ENCODE measurements around the gene ARL6. TPM values are rescaled to one million over a fixed set of nuclear protein-coding genes. Genes with fewer than 3 reads are reported as not detected.

The ARL6 gene
- 14.1 and 16.0 TPM in 2 replicates for total RNA-seq

GRCh38 chr3:97764407-97765238 lies at the start of gene ARL6:
Gene ARL6 (plus strand): TSS chr3:97764758. CDS start chr3:97768108, 3,350 bp downstream.

GRCh38 chr3:97821774-97822358 lies 57.3 kb downstream of the ARL6 start, which contains the start of gene CRYBG3:
Gene CRYBG3 (plus strand): TSS chr3:97822011. CDS start chr3:97822207, 196 bp downstream.

Other genes starting within 250 kb of the ARL6 start
- gene CRYBG3, start 57.3 kb downstream of the ARL6 start, total RNA-seq: 28.1 and 31.5 TPM in 2 replicates
- 24.2 and 30.2 TPM in 2 replicates for gene RIOX2, start 207.7 kb downstream of the ARL6 start, total RNA-seq